ENCODE measurements around the gene LCTL.
"Not testable (repeated sequence)": the region's sequence is repeated elsewhere in the genome, so short reads cannot be mapped to it uniquely, and the experiment has no call there.

The LCTL gene

DNA sequence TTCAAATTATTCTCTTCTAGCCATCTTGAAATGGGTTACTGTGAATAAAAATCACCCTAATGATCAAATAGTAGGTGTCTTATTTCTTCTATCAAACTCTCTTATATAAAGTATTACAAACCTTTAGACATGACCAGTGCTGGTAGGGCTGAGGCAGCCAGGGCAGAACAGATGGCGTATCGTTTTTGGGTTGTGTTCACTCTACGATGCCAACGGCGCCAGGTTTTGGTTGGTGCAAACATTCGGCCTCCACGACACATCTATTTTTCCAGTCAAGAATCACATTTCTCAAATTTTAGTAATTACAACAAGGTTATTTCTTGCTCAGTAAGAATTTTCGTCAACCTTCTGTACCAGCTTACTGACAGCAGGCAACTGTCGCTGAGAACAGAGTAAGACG is 63.3 kb downstream of the LCTL start:
- H3K27ac ChIP-seq, result peak overlapping the region in 9 of 11 experiments; percentile 92 to 99 (median 97); a peak in 13 of 22 replicates
- H3K9me3 ChIP-seq (replicated peaks in 1 of 11), result no peaks in the 10 kb centered on the region
- peaks cover 52 to 60% (median 57%) of the 10 kb centered on the region in 11 experiments for H3K36me3 ChIP-seq
- H3K27me3 ChIP-seq, result no peaks in the 10 kb centered on the region
- no peak for TF ChIP-seq Cebpa-rat (IDR thresholded peaks at IDR 0.05)
- peak overlapping the region; percentile 88 to 100 (median 95) for H3K9ac ChIP-seq
- H3K4me1 ChIP-seq, result peaks cover 55 to 74% (median 66%) of the 10 kb centered on the region in 10 experiments
- peaks cover 45 to 65% (median 61%) of the 10 kb centered on the region in 11 experiments; a peak in 21 of 22 replicates for H4K20me1 ChIP-seq
- peak overlapping the region; percentile 88 to 96 (median 93) for H3K4me2 ChIP-seq
- peak overlapping the region; percentile 78 to 93 (median 87); a peak in 18 of 20 replicates for H3K4me3 ChIP-seq

DNA sequence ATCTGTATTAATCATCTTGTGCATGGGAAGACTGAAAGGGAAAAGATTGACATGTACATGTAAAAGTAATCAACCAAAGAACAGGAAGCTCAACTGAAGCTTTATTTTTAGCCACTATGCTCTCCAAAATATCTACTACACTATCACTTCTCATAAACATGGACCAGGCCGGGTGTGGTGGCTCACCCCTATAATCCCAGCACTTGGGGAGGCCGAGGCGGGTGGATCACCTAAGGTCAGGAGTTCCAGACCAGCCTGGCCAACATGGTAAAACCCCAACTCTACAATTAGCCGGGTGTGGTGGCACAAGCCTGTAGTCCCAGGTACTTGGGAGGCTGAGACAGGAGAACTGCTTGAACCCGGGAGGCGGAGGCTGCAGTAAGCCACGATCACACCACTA is 65.5 kb downstream of the LCTL start:
- Histone ChIP-seq H4K20me1 (peaks cover 45 to 65% (median 61%) of the 10 kb centered on the region in 11 experiments; a peak in 21 of 22 replicates), H3K36me3 (peaks cover 58 to 80% (median 67%) of the 10 kb centered on the region in 11 experiments), H3K4me3 (peak overlapping the region in 8 of 10 experiments; percentile 80 to 92 (median 87); a peak in 10 of 20 replicates), H3K4me1 (peaks cover 51 to 68% (median 64%) of the 10 kb centered on the region in 10 experiments), H3K27ac (peak overlapping the region in 8 of 11 experiments; percentile 29 to 58 (median 40); a peak in 13 of 22 replicates), H3K4me2 (peak overlapping the region; percentile 36 to 96 (median 93)), H3K9ac (peak overlapping the region; percentile 67 to 100 (median 92); a peak in 20 of 22 replicates)
- not testable (repeated sequence) for H3K9me3 ChIP-seq (replicated peaks in 1 of 11); H3K27me3 ChIP-seq

DNA sequence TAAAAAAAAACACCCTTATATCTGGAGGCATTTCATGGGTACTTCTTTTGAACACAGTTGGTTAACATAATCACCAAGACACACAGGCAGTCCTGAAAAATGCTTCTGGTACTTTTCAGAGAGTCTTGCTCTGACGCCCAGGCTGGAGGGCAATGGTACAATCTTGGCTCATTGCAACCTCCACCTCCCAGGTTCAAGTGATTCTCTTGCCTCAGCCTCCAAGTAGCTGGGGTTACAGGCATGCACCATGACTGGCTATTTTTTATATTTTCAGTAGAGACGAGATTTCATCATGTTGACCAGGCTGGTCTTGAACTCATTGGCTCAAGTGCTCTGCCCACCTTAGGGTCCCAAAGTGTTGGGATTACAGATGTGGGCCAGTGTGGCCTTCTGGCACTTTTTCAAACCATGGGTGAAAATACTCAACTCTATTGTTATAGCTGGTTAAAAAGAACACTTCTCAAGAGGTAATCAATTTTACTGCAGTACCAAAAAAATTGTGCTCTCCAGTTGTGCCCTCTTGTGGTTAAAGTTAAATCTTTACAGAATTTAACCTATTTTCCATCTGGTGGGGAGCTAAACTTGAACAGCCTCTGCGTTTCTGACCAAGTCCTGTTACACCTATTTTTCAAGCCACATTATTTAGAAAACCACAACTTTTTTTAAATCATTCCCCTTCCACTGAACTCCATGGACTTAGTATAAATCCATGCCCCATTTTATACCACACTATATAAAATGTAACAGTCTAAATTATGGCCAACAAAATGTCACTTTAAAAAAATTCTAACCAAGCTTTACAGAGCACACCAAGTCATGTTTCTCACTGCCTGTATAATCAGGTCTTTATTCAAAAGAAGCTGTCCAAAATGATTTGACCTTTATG is 67.1 kb downstream of the LCTL start:
- Histone ChIP-seq H3K4me2 (peak overlapping the region in 6 of 11 experiments; percentile 5 to 98 (median 92); a peak in 8 of 22 replicates), H3K9ac (peak overlapping the region in 8 of 11 experiments; percentile 22 to 100 (median 91); a peak in 11 of 22 replicates), H3K4me3 (0 out of 20 replicates have a peak overlapping the region, but pooled peaks of 1 of the 10 experiments have one; percentile 84), H3K4me1 (peaks cover 51 to 83% (median 64%) of the 10 kb centered on the region in 10 experiments), H3K36me3 (peaks cover 70 to 95% (median 83%) of the 10 kb centered on the region in 11 experiments), H3K9me3 (replicated peaks in 1 of 11) (no peaks in the 10 kb centered on the region), H3K27ac (peak overlapping the region in 9 of 11 experiments; percentile 78 to 94 (median 91); a peak in 12 of 22 replicates), H3K27me3 (no peaks in the 10 kb centered on the region), H4K20me1 (peaks cover 44 to 61% (median 59%) of the 10 kb centered on the region in 11 experiments; a peak in 21 of 22 replicates)
- no peak for TF ChIP-seq Cebpa-rat (IDR thresholded peaks at IDR 0.05)

Data from BLaER1 treated with 17β-estradiol and CSF1 and Interleukin-3, amounts not matched to agents 10 nM and 100 nM (cell line).